ENCODE results near the gene FRMD3.

FRMD3 gene

GRCh38 chr9:83270116-83270515 lies 268.1 kb downstream of the FRMD3 start:
- Histone ChIP-seq H3K27me3 (ENCODE audit: insufficient read depth, low read length) (no peaks in the 10 kb centered on the region), H3K79me1 (ENCODE audit: low read length) (no peaks in the 10 kb centered on the region)
- no CpG with 5 or more reads among the region's 3 CpGs for WGBS (ENCODE audit: extremely low coverage, insufficient coverage, insufficient read length)

DNA sequence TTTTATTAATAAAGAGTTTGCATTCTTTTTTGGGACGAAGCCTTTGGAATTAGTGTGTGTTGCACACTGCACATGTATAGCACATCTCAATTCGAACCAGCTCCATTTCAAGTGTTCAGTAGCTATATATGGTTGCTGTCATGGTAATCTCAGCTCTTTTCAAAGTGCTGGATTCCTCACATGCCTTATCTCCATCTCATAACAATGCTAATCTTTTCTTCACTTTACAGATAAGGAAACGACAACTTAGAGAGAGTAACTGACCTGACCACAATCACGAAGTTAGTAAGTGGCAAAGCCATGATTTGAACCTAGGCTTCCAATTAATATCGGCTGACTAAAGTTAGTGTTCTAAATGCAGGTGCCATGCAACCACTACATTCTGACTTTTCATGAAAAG lies 270.5 kb downstream of the FRMD3 start:
- WGBS (ENCODE audit: extremely low coverage, insufficient coverage, insufficient read length) = no CpG with 5 or more reads among the region's 5 CpGs
- H4K12ac ChIP-seq (ENCODE audit: low read depth, low read length) = no peak overlapping the region
- no peak overlapping the region for H2BK12ac ChIP-seq (ENCODE audit: low read length)

More at GRCh38 chr9:83270116-83270515, 268.1 kb downstream of the FRMD3 start:
- Histone ChIP-seq H3K14ac (ENCODE audit: low read length) (no peak overlapping the region), H3K4me2 (ENCODE audit: low read length) (no peak overlapping the region), H4K91ac (ENCODE audit: low read depth, low read length) (no peak overlapping the region), H2BK5ac (ENCODE audit: low read depth, low read length, poor library complexity) (no peak overlapping the region), H2BK12ac (ENCODE audit: low read length) (no peak overlapping the region), H2AFZ (ENCODE audit: insufficient read depth, low read length, poor library complexity) (no peak overlapping the region), H2BK120ac (ENCODE audit: insufficient read depth, low read length, poor library complexity) (no peak overlapping the region), H4K8ac (ENCODE audit: low read depth, low read length) (no peak overlapping the region), H3K4ac (ENCODE audit: low read depth, low read length) (no peak overlapping the region), H3K27ac (ENCODE audit: low read depth, low read length) (no peak overlapping the region), H3K9ac (ENCODE audit: low read length) (no peak overlapping the region), H3K4me3 (ENCODE audit: low read depth, low read length) (no peak overlapping the region), H3K18ac (ENCODE audit: low read length) (no peak overlapping the region), H3K4me1 (ENCODE audit: control insufficient read depth in 1 of 2, insufficient read depth in 2 of 2, low read length in 2 of 2) (peaks cover 0 to 2% of the 10 kb centered on the region in 2 experiments), H3K36me3 (ENCODE audit: control insufficient read depth in 1 of 2, insufficient read depth in 2 of 2, low read length in 2 of 2) (no peaks in the 10 kb centered on the region), H3K23ac (ENCODE audit: low read length) (no peak overlapping the region), H3K79me2 (ENCODE audit: control insufficient read depth, insufficient read depth, low read length, poor library complexity) (no peaks in the 10 kb centered on the region), H2AK5ac (ENCODE audit: low read length) (no peak overlapping the region), H4K12ac (ENCODE audit: low read depth, low read length) (no peak overlapping the region), H3K9me3 (ENCODE audit: insufficient read depth, low read depth, low read length) (peaks cover 3% of the 10 kb centered on the region)
- no peak for DNase-seq

GRCh38 chr9:83266666-83267496 lies 271.3 kb downstream of the FRMD3 start:
- WGBS (ENCODE audit: extremely low coverage, insufficient coverage, insufficient read length) = no CpG with 5 or more reads among the region's 11 CpGs
- Histone ChIP-seq H2AFZ (ENCODE audit: insufficient read depth, low read length, poor library complexity) (no peak overlapping the region), H3K4me1 (ENCODE audit: control insufficient read depth in 1 of 2, insufficient read depth in 2 of 2, low read length in 2 of 2) (peaks cover 0 to 2% of the 10 kb centered on the region in 2 experiments), H3K14ac (ENCODE audit: low read length) (no peak overlapping the region), H3K4me2 (ENCODE audit: low read length) (no peak overlapping the region), H4K91ac (ENCODE audit: low read depth, low read length) (no peak overlapping the region), H3K9me3 (ENCODE audit: insufficient read depth, low read depth, low read length) (no peaks in the 10 kb centered on the region), H2BK5ac (ENCODE audit: low read depth, low read length, poor library complexity) (no peak overlapping the region), H3K36me3 (ENCODE audit: control insufficient read depth in 1 of 2, insufficient read depth in 2 of 2, low read length in 2 of 2) (no peaks in the 10 kb centered on the region), H4K12ac (ENCODE audit: low read depth, low read length) (no peak overlapping the region), H3K18ac (ENCODE audit: low read length) (no peak overlapping the region), H3K23ac (ENCODE audit: low read length) (no peak overlapping the region), H3K79me1 (ENCODE audit: low read length) (no peaks in the 10 kb centered on the region), H4K8ac (ENCODE audit: low read depth, low read length) (no peak overlapping the region), H2BK120ac (ENCODE audit: insufficient read depth, low read length, poor library complexity) (no peak overlapping the region), H3K4me3 (ENCODE audit: low read depth, low read length) (no peak overlapping the region), H2AK5ac (ENCODE audit: low read length) (no peak overlapping the region), H2BK12ac (ENCODE audit: low read length) (no peak overlapping the region), H3K79me2 (ENCODE audit: control insufficient read depth, insufficient read depth, low read length, poor library complexity) (no peaks in the 10 kb centered on the region), H3K27me3 (ENCODE audit: insufficient read depth, low read length) (no peaks in the 10 kb centered on the region), H3K27ac (ENCODE audit: low read depth, low read length) (no peak overlapping the region), H3K4ac (ENCODE audit: low read depth, low read length) (no peak overlapping the region), H3K9ac (ENCODE audit: low read length) (no peak overlapping the region)
- DNase-seq = peak in 1 of 2 donors; percentile 14

More for the DNA sequence above, 270.5 kb downstream of the FRMD3 start:
- Histone ChIP-seq H2AK5ac (ENCODE audit: low read length) (no peak overlapping the region), H3K4me2 (ENCODE audit: low read length) (no peak overlapping the region), H3K4me1 (ENCODE audit: control insufficient read depth in 1 of 2, insufficient read depth in 2 of 2, low read length in 2 of 2) (peaks cover 0 to 2% of the 10 kb centered on the region in 2 experiments), H3K4ac (ENCODE audit: low read depth, low read length) (no peak overlapping the region), H3K14ac (ENCODE audit: low read length) (no peak overlapping the region), H3K27me3 (ENCODE audit: insufficient read depth, low read length) (no peaks in the 10 kb centered on the region), H2AFZ (ENCODE audit: insufficient read depth, low read length, poor library complexity) (no peak overlapping the region), H3K4me3 (ENCODE audit: low read depth, low read length) (no peak overlapping the region), H2BK5ac (ENCODE audit: low read depth, low read length, poor library complexity) (no peak overlapping the region), H3K79me1 (ENCODE audit: low read length) (no peaks in the 10 kb centered on the region), H3K23ac (ENCODE audit: low read length) (no peak overlapping the region), H3K36me3 (ENCODE audit: control insufficient read depth in 1 of 2, insufficient read depth in 2 of 2, low read length in 2 of 2) (no peaks in the 10 kb centered on the region), H2BK120ac (ENCODE audit: insufficient read depth, low read length, poor library complexity) (no peak overlapping the region), H4K91ac (ENCODE audit: low read depth, low read length) (no peak overlapping the region), H3K18ac (ENCODE audit: low read length) (no peak overlapping the region), H3K79me2 (ENCODE audit: control insufficient read depth, insufficient read depth, low read length, poor library complexity) (no peaks in the 10 kb centered on the region), H4K8ac (ENCODE audit: low read depth, low read length) (no peak overlapping the region), H3K27ac (ENCODE audit: low read depth, low read length) (no peak overlapping the region), H3K9ac (ENCODE audit: low read length) (no peak overlapping the region), H3K9me3 (ENCODE audit: insufficient read depth, low read depth, low read length) (no peaks in the 10 kb centered on the region)
- peak in 1 of 2 donors; percentile 65 for DNase-seq

DNA sequence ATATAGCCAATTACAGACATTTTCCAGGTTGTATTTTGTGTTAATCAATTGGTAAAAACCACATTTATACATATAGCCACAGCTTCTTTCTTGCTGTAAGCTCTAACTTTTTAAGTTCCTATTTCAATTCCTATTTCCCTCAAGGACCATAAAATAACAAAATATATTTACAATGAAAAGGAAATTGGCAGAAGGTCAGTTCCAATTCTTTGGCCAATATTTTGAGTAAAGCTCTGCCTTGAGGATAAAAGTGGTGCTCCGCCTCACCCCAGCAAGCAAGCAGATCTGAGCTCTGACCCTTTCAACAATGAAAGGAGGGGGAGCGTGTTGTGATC lies 271.9 kb downstream of the FRMD3 start:
- no peak overlapping the region for H4K8ac ChIP-seq (ENCODE audit: low read depth, low read length)
- H3K14ac ChIP-seq (ENCODE audit: low read length) = no peak overlapping the region
- no peak overlapping the region for H2BK12ac ChIP-seq (ENCODE audit: low read length)
- H3K4me3 ChIP-seq (ENCODE audit: low read depth, low read length) = no peak overlapping the region
- H3K4me1 ChIP-seq (ENCODE audit: control insufficient read depth in 1 of 2, insufficient read depth in 2 of 2, low read length in 2 of 2) = peaks cover 0 to 2% of the 10 kb centered on the region in 2 experiments
- H2AK5ac ChIP-seq (ENCODE audit: low read length) = no peak overlapping the region
- H3K27ac ChIP-seq (ENCODE audit: low read depth, low read length) = no peak overlapping the region
- H3K4me2 ChIP-seq (ENCODE audit: low read length) = no peak overlapping the region
- H3K23ac ChIP-seq (ENCODE audit: low read length) = no peak overlapping the region
- no peak overlapping the region for H3K18ac ChIP-seq (ENCODE audit: low read length)
- H3K4ac ChIP-seq (ENCODE audit: low read depth, low read length) = no peak overlapping the region
- no peaks in the 10 kb centered on the region for H3K9me3 ChIP-seq (ENCODE audit: insufficient read depth, low read depth, low read length)
- no CpG with 5 or more reads among the region's 2 CpGs for WGBS (ENCODE audit: extremely low coverage, insufficient coverage, insufficient read length)
- no peak for DNase-seq
- no peak overlapping the region for H2BK120ac ChIP-seq (ENCODE audit: insufficient read depth, low read length, poor library complexity)
- H3K79me2 ChIP-seq (ENCODE audit: control insufficient read depth, insufficient read depth, low read length, poor library complexity) = no peaks in the 10 kb centered on the region
- no peak overlapping the region for H2AFZ ChIP-seq (ENCODE audit: insufficient read depth, low read length, poor library complexity)
- H4K91ac ChIP-seq (ENCODE audit: low read depth, low read length) = no peak overlapping the region
- H3K36me3 ChIP-seq (ENCODE audit: control insufficient read depth in 1 of 2, insufficient read depth in 2 of 2, low read length in 2 of 2) = no peaks in the 10 kb centered on the region
- H3K79me1 ChIP-seq (ENCODE audit: low read length) = no peaks in the 10 kb centered on the region
- no peak overlapping the region for H3K9ac ChIP-seq (ENCODE audit: low read length)
- no peak overlapping the region for H2BK5ac ChIP-seq (ENCODE audit: low read depth, low read length, poor library complexity)
- H3K27me3 ChIP-seq (ENCODE audit: insufficient read depth, low read length) = no peaks in the 10 kb centered on the region
- no peak overlapping the region for H4K12ac ChIP-seq (ENCODE audit: low read depth, low read length)
